H1 (cell line): ENCODE results near the gene ICAM5. TPM values are rescaled to one million over a fixed set of nuclear protein-coding genes. Genes with fewer than 3 reads are reported as not detected.

Experiments used
- CTCF ChIP-seq, 3 experiments: IDR thresholded peaks; 1 replicate in 2 of 3; 2 replicates in 1 of 3; pipeline versions ENCODE4 v1.5.1 to v1.6.1; 2011; ENCODE audit warnings: low read length in 3 of 3, mild to moderate bottlenecking in 3 of 3, inconsistent platforms in 2 of 3, low read depth in 1 of 3, moderate library complexity in 1 of 3; ENCODE audit not compliant: insufficient read depth in 1 of 3; ENCODE audit errors: control extremely low read depth in 1 of 3
- JUND ChIP-seq: IDR thresholded peaks from 2 replicates; pipeline ENCODE4 v1.6.1; 2011; ENCODE audit warnings: mild to moderate bottlenecking, improper control_type of control experiment, low read length
- POLR2A ChIP-seq, 2 experiments: IDR thresholded peaks; 1 replicate in 1 of 2; 2 replicates in 1 of 2; pipeline ENCODE4 v1.6.1; 2011; ENCODE audit warnings: low read depth in 2 of 2, low read length in 2 of 2, mild to moderate bottlenecking in 2 of 2; ENCODE audit errors: control extremely low read depth in 1 of 2
- RAD21 ChIP-seq, 2 experiments: IDR thresholded peaks in 1 of 2; conservative IDR thresholded peaks in 1 of 2; 2 replicates each; pipeline ENCODE4 v1.6.1; 2011; ENCODE audit warnings: low read depth in 2 of 2, low read length in 2 of 2, improper control_type of control experiment in 1 of 2, inconsistent platforms in 1 of 2, mild to moderate bottlenecking in 1 of 2, moderate library complexity in 1 of 2
- RBBP5 ChIP-seq: IDR thresholded peaks from 2 replicates; pipeline ENCODE4 v1.7.1; 2012; ENCODE audit warnings: low read depth, mild to moderate bottlenecking, inconsistent platforms, low read length, moderate library complexity, borderline replicate concordance
- polyA plus RNA-seq, 7 experiments: library from polyadenylated mRNA; depleted of rRNA in 3 of 7; stranded (reverse) in 5 of 7; unstranded in 2 of 7; fragments of >200 nt in 5 of 7; fragments of 200-250 nt in 2 of 7; gene quantifications; 1 replicate in 5 of 7; 2 replicates in 1 of 7; 4 replicates in 1 of 7; pipeline versions ENCODE4 v1.2.1 to v1.2.3, GENCODE V29; 2011 to 2013; ENCODE audit warnings: missing spikeins in 2 of 7, mixed read lengths in 2 of 7
- total RNA-seq: library from RNA; stranded (reverse); fragmentation: NEBNext Ultra II Directional; extraction: Animal tissue kit (Norgen Biotek cat#: 25700); gene quantifications from 2 replicates; pipeline ENCODE4 v1.2.1, GENCODE V29; 2021
- TF ChIP-seq, protein P1 (sequence below): fragments of 300-600 bp; sonication (generic); IDR thresholded peaks from 2 replicates; pipeline ENCODE4 v1.7.1; 2012; ENCODE audit warnings: low read length, moderate library complexity, mild to moderate bottlenecking, inconsistent platforms; ENCODE audit not compliant: insufficient replicate concordance

ICAM5 gene
- total and polyA plus RNA-seq, 2 of the 8 experiments (the other 6 are each of a cell fraction or from before 2014, with no cell fraction given), result 3.9 to 4.8 TPM

- TF ChIP-seq, protein P1, sequence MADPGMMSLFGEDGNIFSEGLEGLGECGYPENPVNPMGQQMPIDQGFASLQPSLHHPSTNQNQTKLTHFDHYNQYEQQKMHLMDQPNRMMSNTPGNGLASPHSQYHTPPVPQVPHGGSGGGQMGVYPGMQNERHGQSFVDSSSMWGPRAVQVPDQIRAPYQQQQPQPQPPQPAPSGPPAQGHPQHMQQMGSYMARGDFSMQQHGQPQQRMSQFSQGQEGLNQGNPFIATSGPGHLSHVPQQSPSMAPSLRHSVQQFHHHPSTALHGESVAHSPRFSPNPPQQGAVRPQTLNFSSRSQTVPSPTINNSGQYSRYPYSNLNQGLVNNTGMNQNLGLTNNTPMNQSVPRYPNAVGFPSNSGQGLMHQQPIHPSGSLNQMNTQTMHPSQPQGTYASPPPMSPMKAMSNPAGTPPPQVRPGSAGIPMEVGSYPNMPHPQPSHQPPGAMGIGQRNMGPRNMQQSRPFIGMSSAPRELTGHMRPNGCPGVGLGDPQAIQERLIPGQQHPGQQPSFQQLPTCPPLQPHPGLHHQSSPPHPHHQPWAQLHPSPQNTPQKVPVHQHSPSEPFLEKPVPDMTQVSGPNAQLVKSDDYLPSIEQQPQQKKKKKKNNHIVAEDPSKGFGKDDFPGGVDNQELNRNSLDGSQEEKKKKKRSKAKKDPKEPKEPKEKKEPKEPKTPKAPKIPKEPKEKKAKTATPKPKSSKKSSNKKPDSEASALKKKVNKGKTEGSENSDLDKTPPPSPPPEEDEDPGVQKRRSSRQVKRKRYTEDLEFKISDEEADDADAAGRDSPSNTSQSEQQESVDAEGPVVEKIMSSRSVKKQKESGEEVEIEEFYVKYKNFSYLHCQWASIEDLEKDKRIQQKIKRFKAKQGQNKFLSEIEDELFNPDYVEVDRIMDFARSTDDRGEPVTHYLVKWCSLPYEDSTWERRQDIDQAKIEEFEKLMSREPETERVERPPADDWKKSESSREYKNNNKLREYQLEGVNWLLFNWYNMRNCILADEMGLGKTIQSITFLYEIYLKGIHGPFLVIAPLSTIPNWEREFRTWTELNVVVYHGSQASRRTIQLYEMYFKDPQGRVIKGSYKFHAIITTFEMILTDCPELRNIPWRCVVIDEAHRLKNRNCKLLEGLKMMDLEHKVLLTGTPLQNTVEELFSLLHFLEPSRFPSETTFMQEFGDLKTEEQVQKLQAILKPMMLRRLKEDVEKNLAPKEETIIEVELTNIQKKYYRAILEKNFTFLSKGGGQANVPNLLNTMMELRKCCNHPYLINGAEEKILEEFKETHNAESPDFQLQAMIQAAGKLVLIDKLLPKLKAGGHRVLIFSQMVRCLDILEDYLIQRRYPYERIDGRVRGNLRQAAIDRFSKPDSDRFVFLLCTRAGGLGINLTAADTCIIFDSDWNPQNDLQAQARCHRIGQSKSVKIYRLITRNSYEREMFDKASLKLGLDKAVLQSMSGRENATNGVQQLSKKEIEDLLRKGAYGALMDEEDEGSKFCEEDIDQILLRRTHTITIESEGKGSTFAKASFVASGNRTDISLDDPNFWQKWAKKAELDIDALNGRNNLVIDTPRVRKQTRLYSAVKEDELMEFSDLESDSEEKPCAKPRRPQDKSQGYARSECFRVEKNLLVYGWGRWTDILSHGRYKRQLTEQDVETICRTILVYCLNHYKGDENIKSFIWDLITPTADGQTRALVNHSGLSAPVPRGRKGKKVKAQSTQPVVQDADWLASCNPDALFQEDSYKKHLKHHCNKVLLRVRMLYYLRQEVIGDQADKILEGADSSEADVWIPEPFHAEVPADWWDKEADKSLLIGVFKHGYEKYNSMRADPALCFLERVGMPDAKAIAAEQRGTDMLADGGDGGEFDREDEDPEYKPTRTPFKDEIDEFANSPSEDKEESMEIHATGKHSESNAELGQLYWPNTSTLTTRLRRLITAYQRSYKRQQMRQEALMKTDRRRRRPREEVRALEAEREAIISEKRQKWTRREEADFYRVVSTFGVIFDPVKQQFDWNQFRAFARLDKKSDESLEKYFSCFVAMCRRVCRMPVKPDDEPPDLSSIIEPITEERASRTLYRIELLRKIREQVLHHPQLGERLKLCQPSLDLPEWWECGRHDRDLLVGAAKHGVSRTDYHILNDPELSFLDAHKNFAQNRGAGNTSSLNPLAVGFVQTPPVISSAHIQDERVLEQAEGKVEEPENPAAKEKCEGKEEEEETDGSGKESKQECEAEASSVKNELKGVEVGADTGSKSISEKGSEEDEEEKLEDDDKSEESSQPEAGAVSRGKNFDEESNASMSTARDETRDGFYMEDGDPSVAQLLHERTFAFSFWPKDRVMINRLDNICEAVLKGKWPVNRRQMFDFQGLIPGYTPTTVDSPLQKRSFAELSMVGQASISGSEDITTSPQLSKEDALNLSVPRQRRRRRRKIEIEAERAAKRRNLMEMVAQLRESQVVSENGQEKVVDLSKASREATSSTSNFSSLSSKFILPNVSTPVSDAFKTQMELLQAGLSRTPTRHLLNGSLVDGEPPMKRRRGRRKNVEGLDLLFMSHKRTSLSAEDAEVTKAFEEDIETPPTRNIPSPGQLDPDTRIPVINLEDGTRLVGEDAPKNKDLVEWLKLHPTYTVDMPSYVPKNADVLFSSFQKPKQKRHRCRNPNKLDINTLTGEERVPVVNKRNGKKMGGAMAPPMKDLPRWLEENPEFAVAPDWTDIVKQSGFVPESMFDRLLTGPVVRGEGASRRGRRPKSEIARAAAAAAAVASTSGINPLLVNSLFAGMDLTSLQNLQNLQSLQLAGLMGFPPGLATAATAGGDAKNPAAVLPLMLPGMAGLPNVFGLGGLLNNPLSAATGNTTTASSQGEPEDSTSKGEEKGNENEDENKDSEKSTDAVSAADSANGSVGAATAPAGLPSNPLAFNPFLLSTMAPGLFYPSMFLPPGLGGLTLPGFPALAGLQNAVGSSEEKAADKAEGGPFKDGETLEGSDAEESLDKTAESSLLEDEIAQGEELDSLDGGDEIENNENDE, result no peak
- TF ChIP-seq JUND, result peak; percentile 90
- peak; percentile 97 for TF ChIP-seq RBBP5
- no peak for TF ChIP-seq RAD21 (IDR thresholded peaks at IDR 0.05 in 1 of 2, conservative IDR thresholded peaks at IDR 0.05 in 1 of 2; ENCODE audit: low read depth in 2 of 2, low read length in 2 of 2)
- TF ChIP-seq POLR2A (IDR thresholded peaks at IDR 0.05; ENCODE audit: control extremely low read depth in 1 of 2, low read depth in 2 of 2, low read length in 2 of 2), result peak; percentile 32 to 79
- TF ChIP-seq CTCF (IDR thresholded peaks at IDR 0.05; ENCODE audit: control extremely low read depth in 1 of 3, insufficient read depth in 1 of 3, low read depth in 1 of 3, low read length in 3 of 3), result no peak
These were observed 37.7 kb upstream of the ICAM5 start, which contains the start of gene MRPL4 (continued) for GRCh38 chr19:10251792-10252694.
